Endothelial cell of coronary artery (primary cell): ENCODE results near the gene ARHGAP1. TPM values are rescaled to one million over a fixed set of nuclear protein-coding genes. Genes with fewer than 3 reads are reported as not detected.

Source experiments
- total RNA-seq: library from RNA; depleted of rRNA; stranded (reverse); fragments of >200 nt; gene quantifications from 2 replicates; pipeline ENCODE4 v1.2.3, GENCODE V29; 2014

The ARHGAP1 gene
- 14.8 and 18.2 TPM in 2 replicates for total RNA-seq

GRCh38 chr11:46700241-46701077, at the start of gene ARHGAP1, which contains the start of gene ZNF408:
TSS of gene ARHGAP1 (minus strand) at chr11:46700619. CDS start at chr11:46696107, 4,512 bp downstream.
TSS of gene ZNF408 (plus strand) at chr11:46701031. CDS start at chr11:46701048, 17 bp downstream.

GRCh38 chr11:46719048-46719542, 18.7 kb upstream of the ARHGAP1 start, which contains the start of gene F2:
TSS of gene F2 (plus strand) at chr11:46719213. CDS start at chr11:46719236, 23 bp downstream.

Other genes starting within 250 kb of the ARHGAP1 start
- 20.5 and 21.2 TPM in 2 replicates for gene AMBRA1, start 106.6 kb downstream of the ARHGAP1 start, total RNA-seq
- gene HARBI1, start 83.4 kb downstream of the ARHGAP1 start, total RNA-seq = 4.2 and 4.5 TPM in 2 replicates
- 55.0 and 60.6 TPM in 2 replicates for gene ATG13, start 83.1 kb downstream of the ARHGAP1 start, total RNA-seq
- 4.5 and 5.4 TPM in 2 replicates for gene ZNF408, start 412 bp upstream of the ARHGAP1 start, total RNA-seq
- gene F2, start 18.6 kb upstream of the ARHGAP1 start, total RNA-seq = 0.09 TPM in 1 of 2 replicates, not detected in the other
- gene CKAP5, start 145.7 kb upstream of the ARHGAP1 start, total RNA-seq = 77.4 and 77.5 TPM in 2 replicates
- gene LRP4, start 217.9 kb upstream of the ARHGAP1 start, total RNA-seq = 0.66 and 0.90 TPM in 2 replicates
- 11.1 and 13.1 TPM in 2 replicates for gene CSTPP1, start 236.1 kb upstream of the ARHGAP1 start, total RNA-seq